ENCODE results near the gene CCDC171.
"Not testable (repeated sequence)": the region's sequence is repeated elsewhere in the genome, so short reads cannot be mapped to it uniquely, and the experiment has no call there.

Gene CCDC171

GRCh38 chr9:15552636-15553527, at the start of gene CCDC171:
Gene CCDC171, plus strand, starts transcription at chr9:15553043. Its CDS starts 11,046 bp downstream, at chr9:15564089.
- peak; percentile 69 for DNase-seq (ENCODE audit: low read depth)

GRCh38 chr9:15505921-15506320, 46.9 kb upstream of the CCDC171 start:
- no peak for DNase-seq (ENCODE audit: low read depth)

- DNase-seq (ENCODE audit: low read depth): no peak
Observed at GRCh38 chr9:15509931-15510788, 42.7 kb upstream of the CCDC171 start.

- DNase-seq (ENCODE audit: low read depth): peak; percentile 61
Observed at GRCh38 chr9:15510789-15511575, 41.9 kb upstream of the CCDC171 start, which contains the start of gene PSIP1. Gene PSIP1, minus strand, starts transcription at chr9:15510970. Its CDS starts 782 bp downstream, at chr9:15510188.

GRCh38 chr9:15512204-15512603, 40.6 kb upstream of the CCDC171 start:
- no peak for DNase-seq (ENCODE audit: low read depth)

GRCh38 chr9:15512889-15513288, 40.0 kb upstream of the CCDC171 start:
- no peak for DNase-seq (ENCODE audit: low read depth)

- DNase-seq (ENCODE audit: low read depth): no peak
Observed at GRCh38 chr9:15513335-15513734, 39.5 kb upstream of the CCDC171 start.

GRCh38 chr9:15519831-15520230, 33.0 kb upstream of the CCDC171 start:
- DNase-seq (ENCODE audit: low read depth): no peak

- no peak for DNase-seq (ENCODE audit: low read depth)
Observed at GRCh38 chr9:15521254-15521653, 31.6 kb upstream of the CCDC171 start.

- DNase-seq (ENCODE audit: low read depth): no peak
Observed at GRCh38 chr9:15522130-15522755, 30.6 kb upstream of the CCDC171 start.

- no peak for DNase-seq (ENCODE audit: low read depth)
Observed at GRCh38 chr9:15524845-15525455, 27.9 kb upstream of the CCDC171 start.

GRCh38 chr9:15525958-15526357, 26.9 kb upstream of the CCDC171 start:
- DNase-seq (ENCODE audit: low read depth): no peak

GRCh38 chr9:15527035-15527434, 25.8 kb upstream of the CCDC171 start:
- DNase-seq (ENCODE audit: low read depth): not testable (repeated sequence)

GRCh38 chr9:15529566-15530324, 23.1 kb upstream of the CCDC171 start:
- no peak for DNase-seq (ENCODE audit: low read depth)

GRCh38 chr9:15531380-15531779, 21.5 kb upstream of the CCDC171 start:
- no peak for DNase-seq (ENCODE audit: low read depth)

- DNase-seq (ENCODE audit: low read depth): no peak
Observed at GRCh38 chr9:15541872-15542271, 11.0 kb upstream of the CCDC171 start.

- DNase-seq (ENCODE audit: low read depth): no peak
Observed at GRCh38 chr9:15542624-15543023, 10.2 kb upstream of the CCDC171 start.

GRCh38 chr9:15543047-15543813, 9.6 kb upstream of the CCDC171 start:
- DNase-seq (ENCODE audit: low read depth): no peak

- DNase-seq (ENCODE audit: low read depth): no peak
Observed at GRCh38 chr9:15549611-15550010, 3.2 kb upstream of the CCDC171 start.

- no peak for DNase-seq (ENCODE audit: low read depth)
Observed at GRCh38 chr9:15553528-15553898, 670 bp downstream of the CCDC171 start.
